HCT116 (cell line): ENCODE measurements around the gene TMEFF2. TPM values are rescaled to one million over a fixed set of nuclear protein-coding genes. Genes with fewer than 3 reads are reported as not detected.

Source experiments
- ATAC-seq: fragments of 200-7000 bp; cut with Tn5 transposase; 2 replicates; pipeline ENCODE4 v1.9.1; 2020; ENCODE audit warnings: mild to moderate bottlenecking, moderate library complexity
- BruUV-seq: library from RNA; stranded (reverse); fragments of 400-500 nt; replicated peaks from 2 replicates; lab custom pipeline; 2021; lab: Mats Ljungman, UMichigan
- CTCF ChIA-PET: fragments of 300-600 bp; sonication (Branson Sonifier 250); formaldehyde crosslinking; loops from one replicate; lab custom pipeline; 2021; ENCODE audit warnings: antibody characterized with exemption; lab: Charles Lee
- POLR2A ChIA-PET: fragments of 300-600, 350-600 bp; sonication (Branson Sonifier 250); formaldehyde crosslinking; loops from one replicate; lab custom pipeline; 2021; ENCODE audit warnings: antibody characterized with exemption; lab: Charles Lee
- RAD21 ChIA-PET, 2 experiments: fragments of 300-600 bp; sonication (Branson Sonifier 250); formaldehyde crosslinking; loops; one replicate each; lab custom pipeline; 2023; ENCODE audit warnings: low total read pairs in 2 of 2; ENCODE audit not compliant: uncharacterized antibody in 2 of 2, unreplicated experiment in 2 of 2, low non-redundant PET in 1 of 2; lab: Charles Lee
- DNase-seq: peaks from one replicate; pipeline ENCODE4 v3.0.0-alpha.2; 2010; ENCODE audit warnings: low read depth, low spot score
- H2AFZ ChIP-seq: fragments of 200-600 bp; shearing (Covaris generic), sonication (generic); 2 replicates; pipeline ENCODE4 v1.6.1; 2017; ENCODE audit warnings: low read depth, mixed run types, mixed read lengths, antibody characterized with exemption, low read length; ENCODE audit not compliant: poor library complexity, severe bottlenecking
- H3K27ac ChIP-seq: 2 replicates; pipeline ENCODE4 v1.5.1; 2012; ENCODE audit warnings: low read depth, low read length
- H3K27me3 ChIP-seq: fragments of 200-600 bp; sonication (generic); 2 replicates; pipeline ENCODE4 v1.6.1; 2016; ENCODE audit warnings: mixed run types, low read length, mixed read lengths; ENCODE audit not compliant: insufficient read depth
- H3K36me3 ChIP-seq, 2 experiments: fragments of 200-500 bp in 1 of 2; fragments of 200-600 bp in 1 of 2; sonication (Bioruptor generic) in 1 of 2; sonication (generic) in 1 of 2; 2 replicates each; pipeline versions ENCODE4 v1.5.1 to v1.6.1; 2014 to 2016; ENCODE audit warnings: low read length in 2 of 2, inconsistent platforms in 1 of 2, mixed read lengths in 1 of 2, mixed run types in 1 of 2; ENCODE audit not compliant: insufficient read depth in 2 of 2, control insufficient read depth in 1 of 2
- H3K4me1 ChIP-seq, 2 experiments: fragments of 200-600 bp in 1 of 2; sonication (generic) in 1 of 2; 2 replicates each; pipeline versions ENCODE4 v1.5.1 to v1.6.1; 2012 to 2017; ENCODE audit warnings: low read length in 2 of 2, inconsistent platforms in 1 of 2, mild to moderate bottlenecking in 1 of 2, mixed read lengths in 1 of 2, mixed run types in 1 of 2, moderate library complexity in 1 of 2; ENCODE audit not compliant: insufficient read depth in 2 of 2, control insufficient read depth in 1 of 2
- H3K4me2 ChIP-seq: fragments of 200-600 bp; sonication (generic); 2 replicates; pipeline ENCODE4 v1.6.1; 2017; ENCODE audit warnings: mixed run types, low read length, mixed read lengths
- H3K4me3 ChIP-seq, 2 experiments: fragments of 200-600 bp in 1 of 2; sonication (generic) in 1 of 2; replicated peaks in 1 of 2; 2 replicates each; pipeline ENCODE4 v1.5.1; 2011 to 2016; ENCODE audit warnings: low read length in 2 of 2, control low read depth in 1 of 2, low read depth in 1 of 2, mild to moderate bottlenecking in 1 of 2, mixed read lengths in 1 of 2, mixed run types in 1 of 2
- H3K79me2 ChIP-seq: fragments of 200-600 bp; sonication (generic); 2 replicates; pipeline ENCODE4 v1.6.1; 2017; ENCODE audit warnings: mild to moderate bottlenecking, mixed run types, low read length, moderate library complexity, mixed read lengths; ENCODE audit not compliant: insufficient read depth
- H3K9ac ChIP-seq: fragments of 200-600 bp; sonication (generic); 2 replicates; pipeline ENCODE4 v1.6.1; 2016; ENCODE audit warnings: low read length, mixed read lengths
- H3K9me2 ChIP-seq: fragments of 200-600 bp; sonication (generic), shearing (Covaris generic); 2 replicates; pipeline ENCODE4 v1.6.1; 2017; ENCODE audit warnings: mixed run types, mild to moderate bottlenecking, moderate library complexity; ENCODE audit not compliant: insufficient read depth
- H3K9me3 ChIP-seq, 2 experiments: fragments of 200-500 bp in 1 of 2; fragments of 200-600 bp in 1 of 2; sonication (Bioruptor generic) in 1 of 2; sonication (generic) in 1 of 2; 2 replicates each; pipeline ENCODE4 v1.6.1; 2014 to 2017; ENCODE audit warnings: low read length in 2 of 2, mixed read lengths in 2 of 2, inconsistent platforms in 1 of 2, low read depth in 1 of 2, mild to moderate bottlenecking in 1 of 2, mixed run types in 1 of 2, moderate library complexity in 1 of 2; ENCODE audit not compliant: control insufficient read depth in 1 of 2, insufficient read depth in 1 of 2
- H4K20me1 ChIP-seq: fragments of 200-600 bp; sonication (generic), shearing (Covaris generic); 2 replicates; pipeline ENCODE4 v1.6.1; 2017; ENCODE audit warnings: mixed run types, mild to moderate bottlenecking, moderate library complexity; ENCODE audit not compliant: insufficient read depth
- ATF3 ChIP-seq: IDR thresholded peaks from 2 replicates; pipeline ENCODE4 v1.6.1; 2012
- CEBPB ChIP-seq: IDR thresholded peaks from 2 replicates; pipeline ENCODE4 v1.6.1; 2012; ENCODE audit warnings: low read depth
- CTCF ChIP-seq, 3 experiments: fragments of 200-600 bp in 1 of 3; sonication (generic) in 1 of 3; IDR thresholded peaks in 2 of 3; conservative IDR thresholded peaks in 1 of 3; 2 replicates each; pipeline ENCODE4 v1.5.1; 2012 to 2017; ENCODE audit warnings: low read depth in 2 of 3, low read length in 2 of 3, antibody characterized with exemption in 1 of 3, borderline replicate concordance in 1 of 3, control low read depth in 1 of 3, mild to moderate bottlenecking in 1 of 3, mixed read lengths in 1 of 3, mixed run types in 1 of 3, moderate library complexity in 1 of 3; ENCODE audit not compliant: insufficient read depth in 1 of 3
- ELF1 ChIP-seq: IDR thresholded peaks from 2 replicates; pipeline ENCODE4 v1.6.1; 2012; ENCODE audit warnings: low read depth, borderline replicate concordance
- EZH2 ChIP-seq: fragments of 200-600 bp; sonication (generic); IDR thresholded peaks from 2 replicates; pipeline ENCODE4 v1.6.1; 2017; ENCODE audit warnings: antibody characterized with exemption, mixed run types
- EZH2phosphoT487 ChIP-seq: fragments of 200-600 bp; IDR thresholded peaks from 2 replicates; pipeline ENCODE4 v1.6.1; 2018; ENCODE audit warnings: antibody characterized with exemption, borderline replicate concordance
- FOSL1 ChIP-seq: IDR thresholded peaks from 2 replicates; pipeline ENCODE4 v1.6.1; 2012; ENCODE audit warnings: low read depth
- JUND ChIP-seq: IDR thresholded peaks from 2 replicates; pipeline ENCODE4 v1.6.1; 2012
- MAX ChIP-seq: IDR thresholded peaks from 2 replicates; pipeline ENCODE4 v1.6.1; 2012
- POLR2A ChIP-seq: IDR thresholded peaks from 2 replicates; pipeline ENCODE4 v1.7.0; 2011; ENCODE audit warnings: borderline replicate concordance; ENCODE audit not compliant: insufficient read depth, insufficient read length; ENCODE audit errors: extremely low read depth
- SIN3A ChIP-seq: IDR thresholded peaks from 2 replicates; pipeline ENCODE4 v1.6.1; 2012; ENCODE audit warnings: low read depth
- SP1 ChIP-seq: IDR thresholded peaks from 2 replicates; pipeline ENCODE4 v1.6.1; 2012; ENCODE audit warnings: low read depth
- SRF ChIP-seq: IDR thresholded peaks from 2 replicates; pipeline ENCODE4 v1.6.1; 2012; ENCODE audit warnings: low read depth
- ZNF274 ChIP-seq: fragments of 200-500 bp; sonication (Bioruptor generic); IDR thresholded peaks from 2 replicates; pipeline ENCODE4 v1.6.1; 2014; ENCODE audit warnings: mild to moderate bottlenecking, low read depth, low read length, inconsistent platforms
- intact Hi-C: fragments of 100-400 bp; cut with micrococcal nuclease; formaldehyde crosslinking; loops from 2 replicates; pipeline ENCODE4 v1.10.0; 2022
- total RNA-seq: library from RNA; stranded (reverse); gene quantifications from one replicate; pipeline ENCODE4 v1.2.1, GENCODE V29; 2021; ENCODE audit not compliant: unreplicated experiment

Gene TMEFF2
- total RNA-seq, 1 experiment from 2014 or later = not detected

GRCh38 chr2:192216336-192216735 lies 21.6 kb upstream of the TMEFF2 start:
- ChIA-PET POLR2A (no interaction called here), CTCF (no interaction called here), RAD21 (no interaction called here)
- Histone ChIP-seq H3K9me3 (no peaks in the 10 kb centered on the region), H3K27ac (no peak overlapping the region), H2AFZ (no peak overlapping the region), H3K27me3 (no peaks in the 10 kb centered on the region), H3K36me3 (no peaks in the 10 kb centered on the region), H3K4me2 (no peak overlapping the region), H3K79me2 (no peaks in the 10 kb centered on the region), H3K9me2 (no peaks in the 10 kb centered on the region), H3K4me1 (no peaks in the 10 kb centered on the region), H4K20me1 (0 out of 2 replicates have a peak, but pooled peaks cover 3% of the 10 kb centered on the region), H3K9ac (no peak overlapping the region), H3K4me3 (no peak overlapping the region)
- no peak for TF ChIP-seq FOSL1
- TF ChIP-seq MAX = no peak
- no peak for TF ChIP-seq CTCF (IDR thresholded peaks at IDR 0.05 in 2 of 3, conservative IDR thresholded peaks at IDR 0.05 in 1 of 3; ENCODE audit: borderline replicate concordance in 1 of 3, insufficient read depth in 1 of 3, low read depth in 2 of 3, low read length in 2 of 3)
- TF ChIP-seq EZH2 = no peak
- TF ChIP-seq POLR2A = no peak
- TF ChIP-seq ZNF274 = no peak
- TF ChIP-seq SIN3A = no peak
- no peak for TF ChIP-seq CEBPB
- no peak for TF ChIP-seq ATF3
- no peak for TF ChIP-seq SP1
- TF ChIP-seq EZH2phosphoT487 = no peak
- TF ChIP-seq ELF1 = no peak
- TF ChIP-seq SRF = no peak
- TF ChIP-seq JUND = no peak
- ATAC-seq (no peak), DNase-seq (no peak)
- intact Hi-C loops = no loop called here
- no TSS peak for BruUV-seq
